Left cardiac atrium (tissue), 4 donors: Measurements from ENCODE around the gene STAP1. TPM values are rescaled to one million over a fixed set of nuclear protein-coding genes. Genes with fewer than 3 reads are reported as not detected.
A peak's percentile ranks its signal among the peaks of the same experiment; 100 is the strongest.
"Not testable (repeated sequence)": the region's sequence is repeated elsewhere in the genome, so short reads cannot be mapped to it uniquely, and the experiment has no call there.

ENCODE experiments used
- ATAC-seq, 2 donors: fragments of 200-7000 bp; cut with Tn5 transposase; one replicate each; pipeline ENCODE4 v1.9.1; 2020; ENCODE audit warnings: mild to moderate bottlenecking in 2 of 2, moderate library complexity in 2 of 2
- DNase-seq: peaks from one replicate; pipeline ENCODE4 v3.0.0-alpha.2; 2020
- intact Hi-C, 2 donors: fragments of 100-400 bp; cut with DNase I; formaldehyde crosslinking; loops; one replicate each; pipeline versions ENCODE4 v1.14.1 to v1.15.1; 2022 to 2023
- long read RNA-seq: library from polyadenylated mRNA; unstranded; transcript quantifications from one replicate; pipeline ENCODE4 v2.0.0, GENCODE V29; 2021
- total RNA-seq, 2 donors: library from RNA; stranded (reverse); fragmentation: NEBNext Ultra II Directional; extraction: Animal tissue kit (Norgen Biotek cat#: 25700); gene quantifications; one replicate each; pipeline ENCODE4 v1.2.1, GENCODE V29; 2021
- donor health status: DM: no; HTN: yes; CAD: no.
- donor health status: DM: no; HTN: yes; CAD: no; lungs with severe emphysema.
- donor health status: DM: yes; HTN: yes; CAD: no.
- donor health status: Dilated cardiomyopathy.

STAP1 gene
- total RNA-seq, result under 1 TPM in 1 of 2 donors, not detected in 1; 0.15 TPM
- long read RNA-seq, result 0 reads

- no peak for DNase-seq
- ATAC-seq, result no peak
- intact Hi-C loops, result loop anchor here in 1 of 2 donors (10.0 kb wide), 1 partner anchor 616 kb away; no protein-coding TSS in a partner anchor
Observed at GRCh38 chr4:67558493-67558892, at the start of gene STAP1. TSS of gene STAP1 (plus strand) at chr4:67558727. CDS start at chr4:67558810, 83 bp downstream.

DNA sequence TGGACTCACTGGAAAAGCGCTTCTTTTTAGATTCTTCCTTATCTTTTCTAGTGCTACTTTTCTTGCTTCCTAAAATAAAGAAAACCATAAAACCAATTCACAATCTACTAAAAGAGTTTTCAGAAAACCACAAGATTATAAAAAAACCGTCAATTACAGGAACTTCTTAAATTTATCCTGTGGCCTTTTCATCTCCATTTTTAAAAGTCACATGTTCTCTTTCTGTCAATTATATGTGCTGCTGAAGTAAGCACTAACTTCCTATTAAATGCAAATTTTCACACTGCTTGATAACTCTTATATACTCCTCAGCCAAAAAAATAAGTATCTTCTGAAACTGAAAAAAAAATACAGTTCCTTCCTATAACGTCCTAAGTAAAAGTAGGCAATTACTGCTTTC lies 46.0 kb upstream of the STAP1 start:
- DNase-seq (no peak), ATAC-seq (no peak)
- intact Hi-C loops, result no loop called here

GRCh38 chr4:67520141-67520540 lies 38.4 kb upstream of the STAP1 start:
- intact Hi-C loops, result no loop called here

GRCh38 chr4:67521506-67521905 lies 37.0 kb upstream of the STAP1 start:
- no peak for ATAC-seq
- no peak for DNase-seq
- intact Hi-C loops, result no loop called here

More at GRCh38 chr4:67520141-67520540, 38.4 kb upstream of the STAP1 start:
- DNase-seq (no peak), ATAC-seq (no peak)

DNA sequence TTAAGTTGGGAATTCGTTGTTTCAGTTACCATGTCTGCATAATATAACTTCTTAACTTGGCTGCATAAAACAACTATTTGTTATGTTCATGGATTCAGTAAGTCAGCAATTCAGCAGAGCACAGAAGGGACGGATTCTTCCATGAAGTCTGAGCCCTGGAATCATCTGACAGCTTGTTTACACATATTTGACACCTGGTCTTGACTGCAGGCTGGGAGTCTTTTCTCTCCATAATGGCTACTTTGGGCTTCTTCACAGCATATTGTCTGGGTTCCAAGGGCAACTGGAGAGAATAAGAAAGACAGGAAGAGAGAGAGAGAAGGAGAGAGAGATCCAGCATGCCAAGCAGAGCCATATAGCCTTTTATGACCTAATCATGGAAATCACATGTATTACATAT lies 36.3 kb upstream of the STAP1 start:
- ATAC-seq, result no peak

GRCh38 chr4:67522851-67523671 lies 35.5 kb upstream of the STAP1 start:
- DNase-seq (no peak), ATAC-seq (peak in 1 of 2 donors; percentile 34)
- intact Hi-C loops, result no loop called here

More for the DNA sequence above, 36.3 kb upstream of the STAP1 start:
- DNase-seq, result no peak
- intact Hi-C loops, result no loop called here

- intact Hi-C loops, DNase-seq, ATAC-seq: not testable (repeated sequence)
Observed at GRCh38 chr4:67524140-67524539, 34.4 kb upstream of the STAP1 start.

DNA sequence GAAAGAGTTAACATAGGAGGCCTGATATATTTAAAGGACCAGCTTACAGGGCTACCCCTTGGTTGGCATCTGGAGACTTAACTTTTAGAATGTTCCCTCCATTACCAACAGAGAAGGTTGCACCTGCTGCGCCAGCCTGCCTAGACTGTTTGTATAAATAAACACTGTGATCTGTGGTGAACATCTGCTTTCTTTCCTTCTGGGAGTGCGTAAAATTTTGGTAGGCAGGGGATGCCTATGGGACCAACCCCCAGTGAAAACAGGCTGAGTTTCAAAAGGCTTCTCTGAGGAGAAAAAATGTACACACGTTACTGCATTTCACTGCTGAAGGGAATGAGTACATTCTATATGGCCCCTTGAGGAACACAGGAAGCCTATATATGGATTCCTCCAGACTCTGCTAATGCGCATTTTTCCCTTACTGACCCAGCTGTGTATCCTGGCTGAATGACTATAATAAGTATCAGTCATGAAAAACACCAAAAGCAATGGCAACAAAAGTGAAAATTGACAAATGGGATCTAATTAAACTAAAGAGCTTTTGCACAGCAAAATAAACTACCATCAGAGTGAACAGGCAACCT lies 27.1 kb upstream of the STAP1 start:
- DNase-seq (no peak), ATAC-seq (no peak)
- intact Hi-C loops, result no loop called here

DNA sequence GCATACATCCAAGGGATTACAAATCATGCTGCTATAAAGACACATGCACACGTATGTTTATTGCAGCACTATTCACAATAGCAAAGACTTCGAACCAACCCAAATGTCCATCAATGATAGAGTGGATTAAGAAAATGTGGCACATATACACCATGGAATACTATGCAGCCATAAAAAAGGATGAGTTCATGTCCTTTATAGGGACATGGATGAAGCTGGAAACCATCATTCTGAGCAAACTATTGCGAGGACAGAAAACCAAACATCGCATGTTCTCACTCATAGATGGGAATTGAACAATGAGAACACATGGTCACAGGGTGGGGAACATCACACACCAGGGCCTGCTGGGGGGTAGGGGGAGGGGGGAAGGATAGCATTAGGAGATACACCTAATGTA lies 26.1 kb upstream of the STAP1 start:
- ATAC-seq, intact Hi-C loops: not testable (repeated sequence)

DNA sequence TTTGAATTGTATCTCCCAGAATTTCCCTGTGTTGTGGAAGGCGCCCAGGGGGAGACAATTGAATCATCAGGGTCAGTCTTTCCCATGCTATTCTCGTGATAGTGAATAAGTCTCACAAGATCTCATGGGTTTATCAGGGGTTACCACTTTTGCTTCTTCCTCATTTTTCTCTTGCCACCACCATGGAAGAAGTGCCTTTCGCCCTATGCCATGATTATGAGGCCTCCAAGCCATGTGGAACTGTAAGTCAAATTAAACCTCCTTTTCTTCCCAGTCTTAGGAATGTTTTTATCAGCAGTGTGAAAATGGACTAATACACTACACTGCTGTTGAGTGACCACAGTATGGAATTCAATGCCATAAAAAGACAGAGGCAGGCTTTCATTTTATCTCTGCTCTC lies 25.4 kb upstream of the STAP1 start:
- DNase-seq, result no peak
- intact Hi-C loops, result no loop called here
- no peak for ATAC-seq

More for the DNA sequence above, 26.1 kb upstream of the STAP1 start:
- not testable (repeated sequence) for DNase-seq

DNA sequence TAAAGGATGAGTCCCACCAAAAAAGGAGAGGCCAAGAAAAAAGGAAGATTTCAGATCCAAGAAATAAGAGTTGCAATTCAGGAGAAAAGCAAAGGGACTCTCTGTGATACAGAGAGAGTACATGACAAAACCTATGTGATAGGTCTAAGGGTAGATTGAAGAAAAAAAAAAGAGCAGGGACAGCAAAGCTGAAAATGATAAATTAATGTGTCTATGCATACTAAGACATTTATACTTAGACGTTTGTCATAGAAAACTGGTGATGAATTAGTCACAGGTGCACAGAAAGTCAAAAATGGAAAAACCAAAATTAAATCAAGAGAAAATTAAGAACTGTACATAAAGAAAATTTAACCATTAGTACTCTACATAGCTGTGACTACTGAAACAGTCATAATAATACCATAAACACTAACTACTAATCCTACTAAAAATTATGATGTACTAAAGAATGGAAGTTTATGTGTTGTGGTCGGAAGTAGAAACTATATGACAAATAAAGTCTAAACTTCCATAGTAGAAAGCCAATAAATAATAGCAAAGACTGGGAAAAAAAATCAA lies 23.2 kb upstream of the STAP1 start:
- intact Hi-C loops, result no loop called here
- ATAC-seq (no peak), DNase-seq (no peak)

DNA sequence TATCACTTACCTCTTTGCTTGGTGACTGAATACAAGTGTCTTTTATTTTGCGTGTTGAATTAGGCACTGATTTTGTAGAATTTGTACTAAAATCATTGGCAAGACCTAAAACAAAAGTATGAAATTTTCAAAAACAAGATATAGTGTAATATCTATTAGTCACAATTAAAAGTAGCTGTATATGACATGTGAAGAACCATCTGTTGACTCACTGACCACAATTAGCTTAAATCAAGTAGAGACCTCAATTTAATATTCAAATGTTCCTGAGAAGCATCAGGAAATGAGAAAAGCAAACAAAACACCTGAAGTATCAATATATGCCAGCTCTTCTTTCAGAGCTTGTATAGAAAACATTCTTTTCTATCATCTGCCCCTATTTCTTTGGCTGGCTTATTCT lies 18.7 kb upstream of the STAP1 start:
- ATAC-seq, result no peak
- intact Hi-C loops, result no loop called here

DNA sequence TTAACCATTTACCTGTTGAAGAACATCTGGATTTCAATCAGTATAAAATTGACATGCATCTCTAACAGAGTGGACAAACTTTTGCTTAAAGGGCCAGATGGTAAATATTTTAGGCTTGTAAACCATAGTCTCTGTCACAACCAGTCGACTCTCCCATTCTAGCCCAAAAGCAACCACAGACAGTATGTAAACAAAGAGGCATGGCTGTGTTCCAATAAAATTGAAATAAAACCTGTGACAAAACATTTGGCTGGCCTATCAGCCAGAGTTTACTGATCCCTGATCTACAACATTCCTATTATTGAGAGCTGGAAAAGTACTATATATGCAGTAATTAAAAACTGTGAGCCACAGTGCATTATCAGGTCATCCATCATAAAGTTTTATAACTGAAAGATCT lies 16.5 kb upstream of the STAP1 start:
- no peak for DNase-seq
- intact Hi-C loops, result no loop called here
- no peak for ATAC-seq

More for the DNA sequence above, 18.7 kb upstream of the STAP1 start:
- no peak for DNase-seq

GRCh38 chr4:67545199-67546003 lies 13.1 kb upstream of the STAP1 start, which contains the start of gene CENPC:
TSS of gene CENPC (minus strand) at chr4:67545503. CDS start at chr4:67545355, 148 bp downstream.
- peak; percentile 99 to 100 for ATAC-seq
- intact Hi-C loops, result loop anchor here in 1 of 2 donors (5.0 kb wide), 1 partner anchor 157 kb away; the partner anchor contains the start of gene UBA6
- DNase-seq, result peak; percentile 99

GRCh38 chr4:67546004-67546356 lies 12.5 kb upstream of the STAP1 start:
- ATAC-seq (no peak), DNase-seq (no peak)
- intact Hi-C loops, result loop anchor here in 1 of 2 donors (5.0 kb wide), 1 partner anchor 156 kb away; the partner anchor contains the start of gene UBA6

DNA sequence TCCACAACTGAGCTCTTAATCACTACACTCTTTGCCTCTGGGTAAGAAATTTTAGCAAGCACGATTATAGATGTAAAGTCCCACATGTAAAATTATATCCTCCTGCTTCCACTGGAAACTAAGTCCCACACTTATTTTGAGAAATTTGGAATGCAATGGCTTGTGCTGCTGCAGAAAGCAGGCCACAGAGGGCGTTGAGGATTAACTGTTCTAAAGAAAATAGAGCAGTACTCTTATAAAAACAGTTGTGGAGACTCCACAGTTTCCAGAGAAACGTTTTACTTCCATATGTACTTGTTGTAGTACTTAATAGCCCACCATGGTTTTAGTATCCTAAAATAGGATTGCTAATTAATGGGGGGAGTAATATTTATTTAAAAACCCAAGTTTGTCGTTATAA lies 11.6 kb upstream of the STAP1 start:
- ATAC-seq (no peak), DNase-seq (no peak)
- intact Hi-C loops, result loop anchor here in 1 of 2 donors (5.0 kb wide), 1 partner anchor 155 kb away; the partner anchor contains the start of gene UBA6

DNA sequence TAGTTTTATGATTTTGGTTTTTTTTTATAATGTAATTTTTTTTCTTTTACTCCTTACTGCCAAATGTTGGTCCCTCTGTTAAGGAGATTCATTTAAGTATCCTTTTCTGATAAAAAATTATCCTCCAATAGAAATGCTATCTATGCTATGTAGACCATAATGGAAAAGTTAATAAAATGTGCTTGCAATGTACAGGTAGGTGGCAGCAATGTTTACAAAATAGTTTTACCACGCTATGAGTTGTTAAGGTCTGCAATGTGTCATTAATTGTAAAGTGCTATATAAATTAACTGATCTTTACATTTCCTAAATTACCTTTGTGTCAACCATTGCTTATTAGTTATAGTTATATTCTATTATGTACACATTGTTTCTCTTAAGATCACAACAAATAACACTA lies 9.4 kb upstream of the STAP1 start:
- DNase-seq (no peak), ATAC-seq (no peak)
- intact Hi-C loops, result loop anchor here in 1 of 2 donors (5.0 kb wide), 1 partner anchor 153 kb away; the partner anchor contains the start of gene UBA6

DNA sequence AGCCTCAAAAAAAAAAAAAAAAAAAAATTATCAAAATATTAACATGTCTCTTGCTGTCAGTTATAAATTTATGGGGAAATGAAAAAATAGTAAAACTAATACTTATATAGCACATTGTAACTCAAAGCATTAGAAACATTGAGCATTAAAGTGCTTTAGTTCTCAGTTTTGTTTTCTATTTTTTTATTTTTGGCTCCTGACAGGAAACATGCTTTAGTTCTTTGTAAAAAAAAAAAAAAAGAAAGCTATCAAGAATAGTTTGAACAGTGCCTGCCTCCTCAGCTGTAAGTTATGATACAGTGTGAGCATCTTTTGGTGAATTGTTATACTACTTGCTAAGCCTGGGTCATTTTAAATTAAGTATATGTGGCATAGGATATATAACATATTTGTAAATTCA lies 8.1 kb upstream of the STAP1 start:
- DNase-seq (no peak), ATAC-seq (no peak)
- intact Hi-C loops, result loop anchor here in 1 of 2 donors (10.0 kb wide), 1 partner anchor 624 kb away; no protein-coding TSS in a partner anchor

DNA sequence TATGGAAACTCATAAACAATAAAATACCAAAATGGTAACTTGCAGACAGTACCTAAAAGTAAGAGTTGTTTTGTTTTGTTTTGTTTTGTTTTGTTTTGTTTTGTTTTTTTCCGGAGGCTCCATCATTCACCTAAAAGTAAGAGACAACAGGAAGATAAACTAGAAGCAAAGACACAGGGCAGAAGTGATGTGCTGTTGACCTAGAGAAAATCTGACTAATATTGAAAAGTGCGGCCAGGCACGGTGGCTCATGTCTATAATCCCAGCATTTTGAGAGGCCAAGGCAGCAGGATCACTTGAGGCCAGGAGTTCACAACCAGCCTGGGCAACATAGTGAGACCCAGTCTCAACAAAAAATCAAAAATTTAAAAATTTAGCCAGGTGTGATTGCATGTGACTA lies 7.7 kb upstream of the STAP1 start:
- no peak for ATAC-seq
- DNase-seq, result no peak
- intact Hi-C loops, result loop anchor here in 1 of 2 donors (10.0 kb wide), 1 partner anchor 624 kb away; no protein-coding TSS in a partner anchor
